SK-N-SH (cell line): ENCODE data around the gene STK39. TPM values are rescaled to one million over a fixed set of nuclear protein-coding genes. Genes with fewer than 3 reads are reported as not detected.

Experiments
- CTCF ChIA-PET: fragments of 300-600, 350-600 bp; formaldehyde crosslinking; extraction: SDS; loops from one replicate; lab custom pipeline; 2021; lab: Yijun Ruan, JAX
- POLR2A ChIA-PET: fragments of 350-600 bp; sonication (Branson Sonifier 250); formaldehyde crosslinking; extraction: SDS; loops from one replicate; lab custom pipeline; 2020; ENCODE audit warnings: antibody characterized with exemption, inconsistent platforms; lab: Yijun Ruan, JAX
- DNase-seq: peaks from one replicate; pipeline ENCODE4 v3.0.0; 2012
- H2AFZ ChIP-seq: fragments of 200-600 bp; sonication (generic); 2 replicates; pipeline ENCODE4 v1.8.1; 2016; ENCODE audit warnings: antibody characterized with exemption, mild to moderate bottlenecking, low read depth
- H3F3A ChIP-seq: fragments of 200-600 bp; sonication (generic); replicated peaks from 2 replicates; pipeline ENCODE3; 2016; ENCODE audit warnings: antibody characterized with exemption, mild to moderate bottlenecking; ENCODE audit not compliant: insufficient read depth
- H3K27ac ChIP-seq, 2 experiments: fragments of 200-500 bp in 1 of 2; fragments of 200-600 bp in 1 of 2; sonication (Bioruptor generic) in 1 of 2; sonication (generic), shearing (Covaris generic) in 1 of 2; 2 replicates each; pipeline versions ENCODE4 v1.5.1 to v1.6.1; 2014 to 2016; ENCODE audit warnings: low read depth in 2 of 2, inconsistent platforms in 1 of 2, low read length in 1 of 2, mild to moderate bottlenecking in 1 of 2, mixed read lengths in 1 of 2
- H3K27me3 ChIP-seq: fragments of 200-600 bp; sonication (generic), shearing (Covaris generic); 2 replicates; pipeline ENCODE4 v1.6.1; 2016; ENCODE audit warnings: mixed run types; ENCODE audit not compliant: insufficient read depth
- H3K36me3 ChIP-seq, 2 experiments: fragments of 200-500 bp in 1 of 2; fragments of 200-600 bp in 1 of 2; sonication (Bioruptor generic) in 1 of 2; sonication (generic) in 1 of 2; replicated peaks in 1 of 2; 2 replicates each; pipeline versions ENCODE3 to v1.5.1; 2014 to 2016; ENCODE audit warnings: low read length in 1 of 2, mild to moderate bottlenecking in 1 of 2; ENCODE audit not compliant: insufficient read depth in 2 of 2, control insufficient read depth in 1 of 2
- H3K4me1 ChIP-seq, 2 experiments: fragments of 200-500 bp in 1 of 2; fragments of 200-600 bp in 1 of 2; sonication (Bioruptor generic) in 1 of 2; sonication (generic), shearing (Covaris generic) in 1 of 2; 2 replicates each; pipeline versions ENCODE4 v1.5.1 to v1.6.1; 2014 to 2016; ENCODE audit warnings: low read depth in 1 of 2, low read length in 1 of 2, mixed run types in 1 of 2; ENCODE audit not compliant: insufficient read depth in 2 of 2, control insufficient read depth in 1 of 2
- H3K4me2 ChIP-seq: fragments of 200-600 bp; sonication (generic), shearing (Covaris generic); 2 replicates; pipeline ENCODE4 v1.6.1; 2017; ENCODE audit warnings: mixed run types
- H3K4me3 ChIP-seq, 2 experiments: fragments of 200-500 bp in 1 of 2; fragments of 200-600 bp in 1 of 2; sonication (Bioruptor generic) in 1 of 2; sonication (generic), shearing (Covaris generic) in 1 of 2; 2 replicates each; pipeline versions ENCODE4 v1.5.1 to v1.8.1; 2014 to 2016; ENCODE audit warnings: low read depth in 2 of 2, inconsistent platforms in 1 of 2, low read length in 1 of 2, mild to moderate bottlenecking in 1 of 2, mixed read lengths in 1 of 2, moderate library complexity in 1 of 2
- H3K79me2 ChIP-seq: fragments of 200-600 bp; sonication (generic); 2 replicates; pipeline ENCODE4 v1.8.1; 2017; ENCODE audit warnings: mild to moderate bottlenecking; ENCODE audit not compliant: insufficient read depth
- H3K9ac ChIP-seq: fragments of 200-600 bp; sonication (generic); 2 replicates; pipeline ENCODE4 v1.6.1; 2017; ENCODE audit warnings: mixed run types
- H3K9me2 ChIP-seq: fragments of 200-600 bp; sonication (generic); 2 replicates; pipeline ENCODE4 v1.6.1; 2017; ENCODE audit warnings: mixed run types
- H3K9me3 ChIP-seq: fragments of 200-600 bp; sonication (generic); 2 replicates; pipeline ENCODE4 v1.6.1; 2017; ENCODE audit warnings: mixed run types, mild to moderate bottlenecking, moderate library complexity
- H4K20me1 ChIP-seq: fragments of 200-600 bp; sonication (generic); 2 replicates; pipeline ENCODE4 v1.6.1; 2017; ENCODE audit warnings: mild to moderate bottlenecking, mixed run types; ENCODE audit not compliant: insufficient read depth
- CHD2 ChIP-seq: fragments of 150-350 bp; IDR thresholded peaks from 2 replicates; pipeline ENCODE4 v1.6.1; 2018; ENCODE audit warnings: low read length; ENCODE audit not compliant: partially characterized antibody
- FOXJ3 ChIP-seq: sonication (generic); formaldehyde crosslinking; IDR thresholded peaks from 2 replicates; pipeline ENCODE4 v1.5.1; 2020; ENCODE audit warnings: mild to moderate bottlenecking, missing genetic modification reagents
- GATA2 ChIP-seq: sonication (generic); formaldehyde crosslinking; IDR thresholded peaks from 2 replicates; pipeline ENCODE4 v1.5.0; 2020; ENCODE audit warnings: mild to moderate bottlenecking, missing genetic modification reagents
- JUND ChIP-seq: IDR thresholded peaks from 2 replicates; pipeline ENCODE4 v1.4.0; 2012
- MXI1 ChIP-seq: IDR thresholded peaks from 2 replicates; pipeline ENCODE4 v1.6.1; 2012; ENCODE audit warnings: mild to moderate bottlenecking, low read depth, low read length, improper control_type of control experiment
- NFIC ChIP-seq: IDR thresholded peaks from 2 replicates; pipeline ENCODE4 v1.4.0; 2012; ENCODE audit warnings: borderline replicate concordance
- SMC3 ChIP-seq: IDR thresholded peaks from 2 replicates; pipeline ENCODE4 v1.6.1; 2012; ENCODE audit warnings: low read depth, low read length, improper control_type of control experiment
- WGBS: methylation state at CpG from one replicate; pipeline ENCODE4 v1.1.6; 2017; ENCODE audit warnings: low lambda C conversion rate; 5-methylcytosine and 5-hydroxymethylcytosine counted together
- polyA plus RNA-seq, 3 experiments: library from polyadenylated mRNA; depleted of rRNA; stranded (reverse); fragments of >200 nt; gene quantifications; 2 replicates each; pipeline ENCODE4 v1.2.3, GENCODE V29; 2012
- TF ChIP-seq, protein P1 (sequence below): fragments of 200-600 bp; sonication (generic); IDR thresholded peaks from 2 replicates; pipeline ENCODE4 v1.6.1; 2017; ENCODE audit warnings: antibody characterized with exemption, mild to moderate bottlenecking, moderate library complexity

STK39 gene
- polyA plus RNA-seq, 1 of the 3 experiments (the other 2 are of a cell fraction), result 9.6 TPM

DNA sequence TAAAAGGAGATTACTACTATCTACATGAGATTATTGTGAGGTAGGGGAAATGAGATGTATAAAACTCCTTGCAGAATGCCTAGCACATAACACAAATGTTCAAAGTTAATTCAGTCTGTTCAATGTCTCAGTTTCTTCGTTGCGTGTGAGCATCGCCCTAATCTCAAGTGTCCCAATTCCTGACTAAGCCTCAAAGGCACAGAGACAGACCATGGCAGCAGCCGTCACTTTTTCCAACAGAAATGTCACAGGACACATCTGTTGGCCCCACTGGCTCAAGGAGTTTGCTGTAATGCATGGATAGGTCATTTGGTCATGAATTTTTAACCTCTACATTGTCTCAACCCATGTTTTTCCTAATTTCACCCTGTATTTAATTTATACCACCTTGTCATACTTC is 75.3 kb downstream of the STK39 start:
- no peak overlapping the region for H3K27ac ChIP-seq
- peaks cover 0 to 7% of the 10 kb centered on the region in 2 experiments for H3K36me3 ChIP-seq
- 97% methylated on average over 4 of the region's 4 CpGs for WGBS
- DNase-seq, result no peak
- peaks cover 0 to 18% of the 10 kb centered on the region in 2 experiments for H3K4me1 ChIP-seq
- H3K4me2 ChIP-seq, result no peak overlapping the region
- ChIA-PET POLR2A (no interaction called here), CTCF (no interaction called here)
- H3K4me3 ChIP-seq, result no peak overlapping the region
- no peaks in the 10 kb centered on the region for H3K9me2 ChIP-seq
- peaks cover 23% of the 10 kb centered on the region for H3K79me2 ChIP-seq
- H2AFZ ChIP-seq, result no peak overlapping the region
- no peak overlapping the region for H3K9ac ChIP-seq
- H3K27me3 ChIP-seq, result no peaks in the 10 kb centered on the region
- no peaks in the 10 kb centered on the region for H4K20me1 ChIP-seq
- H3F3A ChIP-seq, result peaks cover 15% of the 10 kb centered on the region
- no peaks in the 10 kb centered on the region for H3K9me3 ChIP-seq
- no peak for TF ChIP-seq NFIC
- TF ChIP-seq JUND, result no peak
- no peak for TF ChIP-seq FOXJ3 (CRISPR knock-in tag)
- no peak for TF ChIP-seq MXI1
- TF ChIP-seq SMC3, result no peak
- no peak for TF ChIP-seq CHD2

DNA sequence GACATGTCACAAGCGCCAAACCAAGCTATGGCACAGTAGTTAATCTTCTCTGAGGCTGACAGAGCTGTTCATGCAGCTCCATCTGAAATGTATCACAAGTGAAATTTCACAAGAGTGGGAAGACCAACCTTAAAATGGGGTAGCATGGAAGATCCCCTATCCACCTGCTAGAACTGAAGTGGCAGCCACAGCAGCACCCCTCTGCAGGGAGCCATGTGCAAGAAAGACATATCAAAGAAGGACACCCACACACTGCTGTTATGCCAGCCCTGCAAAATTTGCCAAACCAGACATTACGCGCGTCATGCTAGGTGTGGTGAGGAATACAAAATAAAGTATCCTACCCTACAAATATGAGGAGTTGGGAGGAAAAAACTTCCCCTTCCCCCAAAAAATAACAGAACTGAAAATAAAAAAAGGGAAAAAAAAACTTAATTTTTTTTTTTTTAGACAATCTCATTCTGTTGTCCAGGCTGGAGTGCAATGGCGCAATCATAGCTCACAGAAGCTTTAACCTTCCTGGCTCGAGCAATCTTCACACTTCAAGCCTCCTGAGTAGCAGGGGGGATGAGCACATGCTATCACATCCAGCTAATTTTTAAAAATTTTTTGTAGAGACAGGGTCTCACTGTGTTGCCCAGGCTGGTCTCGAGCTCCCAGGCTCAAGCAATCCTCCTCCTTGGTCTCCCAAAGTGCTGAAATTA is 76.2 kb downstream of the STK39 start:
- Histone ChIP-seq H3K9ac (no peak overlapping the region), H2AFZ (no peak overlapping the region), H3K79me2 (peaks cover 31% of the 10 kb centered on the region), H3F3A (peaks cover 15% of the 10 kb centered on the region), H3K27ac (no peak overlapping the region), H3K4me1 (peaks cover 0 to 25% of the 10 kb centered on the region in 2 experiments), H3K9me3 (no peaks in the 10 kb centered on the region), H3K27me3 (no peaks in the 10 kb centered on the region), H3K4me3 (no peak overlapping the region), H3K36me3 (peaks cover 6 to 7% of the 10 kb centered on the region in 2 experiments), H3K4me2 (no peak overlapping the region), H3K9me2 (no peaks in the 10 kb centered on the region), H4K20me1 (peaks cover 1% of the 10 kb centered on the region; the same call in 1 of the 2 replicates)
- TF ChIP-seq, protein P1, sequence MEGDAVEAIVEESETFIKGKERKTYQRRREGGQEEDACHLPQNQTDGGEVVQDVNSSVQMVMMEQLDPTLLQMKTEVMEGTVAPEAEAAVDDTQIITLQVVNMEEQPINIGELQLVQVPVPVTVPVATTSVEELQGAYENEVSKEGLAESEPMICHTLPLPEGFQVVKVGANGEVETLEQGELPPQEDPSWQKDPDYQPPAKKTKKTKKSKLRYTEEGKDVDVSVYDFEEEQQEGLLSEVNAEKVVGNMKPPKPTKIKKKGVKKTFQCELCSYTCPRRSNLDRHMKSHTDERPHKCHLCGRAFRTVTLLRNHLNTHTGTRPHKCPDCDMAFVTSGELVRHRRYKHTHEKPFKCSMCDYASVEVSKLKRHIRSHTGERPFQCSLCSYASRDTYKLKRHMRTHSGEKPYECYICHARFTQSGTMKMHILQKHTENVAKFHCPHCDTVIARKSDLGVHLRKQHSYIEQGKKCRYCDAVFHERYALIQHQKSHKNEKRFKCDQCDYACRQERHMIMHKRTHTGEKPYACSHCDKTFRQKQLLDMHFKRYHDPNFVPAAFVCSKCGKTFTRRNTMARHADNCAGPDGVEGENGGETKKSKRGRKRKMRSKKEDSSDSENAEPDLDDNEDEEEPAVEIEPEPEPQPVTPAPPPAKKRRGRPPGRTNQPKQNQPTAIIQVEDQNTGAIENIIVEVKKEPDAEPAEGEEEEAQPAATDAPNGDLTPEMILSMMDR, result no peak
- TF ChIP-seq GATA2 (CRISPR knock-in tag), result no peak
- CTCF ChIA-PET, result interaction anchor here (1.0 kb wide), 1 partner anchor 52 kb away, joined by 5 read pairs; no protein-coding TSS in a partner anchor
- WGBS, result 82% methylated on average over 7 of the region's 7 CpGs
- POLR2A ChIA-PET, result no interaction called here
- DNase-seq, result no peak
